ENCODE measurements around the gene C17orf113.
A peak's percentile ranks its signal among the peaks of the same experiment; 100 is the strongest.
"Not testable (repeated sequence)": the region's sequence is repeated elsewhere in the genome, so short reads cannot be mapped to it uniquely, and the experiment has no call there.

The C17orf113 gene

DNA sequence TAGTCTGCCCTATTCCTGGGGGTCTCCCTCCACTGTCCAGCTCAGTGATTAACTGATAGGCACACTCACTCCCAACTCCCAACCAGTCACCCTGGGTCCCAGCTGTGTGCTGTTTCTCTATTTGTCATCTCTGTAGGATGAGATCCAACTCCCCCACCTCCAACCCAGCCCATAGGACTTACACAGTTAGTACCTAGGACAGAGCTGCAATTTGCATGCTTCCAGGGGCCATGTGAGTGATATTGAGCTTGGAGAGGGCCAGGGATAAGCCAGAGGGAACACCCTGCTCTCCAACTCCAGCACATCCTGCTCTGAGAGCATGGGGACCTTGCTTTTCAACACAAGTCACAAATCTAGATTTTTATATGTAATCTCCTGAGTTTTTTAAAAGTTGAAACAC, 8.8 kb downstream of the C17orf113 start:
- DNase-seq, result no peak

DNA sequence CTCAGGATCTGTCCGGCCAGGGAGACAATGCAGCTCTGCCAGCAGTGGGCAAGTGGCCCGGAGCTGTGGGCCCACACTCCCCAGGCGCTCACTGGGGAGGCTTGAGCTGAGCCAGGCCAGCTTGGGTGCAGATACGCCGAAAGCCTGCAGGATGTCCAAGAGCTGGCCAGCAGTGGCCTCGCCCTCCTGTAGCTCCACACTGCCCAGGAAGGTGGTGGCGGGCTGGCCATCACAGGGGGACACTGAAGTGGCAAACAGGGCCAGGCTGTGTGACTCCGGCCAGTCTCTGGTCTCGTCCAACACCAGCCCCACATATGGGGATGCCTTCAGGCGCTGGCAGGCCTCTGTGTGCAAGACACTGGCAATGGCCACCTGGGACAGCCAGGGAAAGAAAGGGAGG, 9.6 kb downstream of the C17orf113 start:
- no peak for DNase-seq

DNA sequence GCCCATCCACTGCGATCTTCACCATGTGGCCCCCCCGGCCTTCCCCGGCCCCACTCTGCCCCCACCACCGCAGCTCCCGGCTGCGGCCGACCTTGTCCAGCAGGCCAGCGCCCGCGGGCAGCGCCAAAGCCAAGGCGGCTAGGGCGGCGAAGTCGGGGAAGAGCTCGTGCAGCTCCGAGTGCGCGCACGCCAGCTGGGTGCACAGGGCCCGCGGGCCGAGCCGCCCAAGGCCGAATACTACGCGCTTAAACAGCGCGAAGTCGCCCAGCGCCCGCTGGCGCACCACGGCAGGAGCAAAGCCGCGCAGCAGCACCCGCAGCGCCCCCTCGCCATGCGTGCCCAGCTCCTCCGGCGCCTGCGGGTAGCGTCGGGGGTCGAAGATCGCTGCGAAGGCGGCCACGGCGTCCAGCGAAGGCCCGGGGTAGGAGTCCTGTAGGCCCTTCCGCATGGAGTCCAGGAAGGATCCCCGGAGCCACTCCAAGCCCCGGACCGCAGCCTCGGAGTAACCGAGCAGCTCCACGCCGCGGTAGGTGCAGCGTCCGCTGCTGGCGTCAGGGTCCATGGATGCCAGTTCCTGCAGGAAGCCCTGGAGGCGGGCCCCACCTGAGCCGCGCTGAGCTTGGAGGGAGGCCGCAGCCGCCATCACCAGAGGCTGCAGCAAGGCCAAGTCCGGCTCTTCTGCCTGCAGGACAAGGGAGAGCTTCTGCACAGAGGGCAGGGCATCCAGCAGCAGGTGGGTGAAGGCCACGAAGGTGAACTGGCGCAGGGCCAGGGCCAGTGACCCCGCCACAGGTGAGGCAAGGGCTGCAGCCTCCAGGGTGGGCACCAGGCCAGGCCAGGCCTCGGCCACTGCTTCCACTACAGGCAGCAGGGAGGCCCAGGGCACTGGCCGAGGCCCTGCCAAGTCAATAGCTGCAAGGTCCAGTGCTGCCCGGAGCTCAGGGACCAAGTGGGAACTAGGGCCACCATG, 10.3 kb downstream of the C17orf113 start:
- no peak for DNase-seq

DNA sequence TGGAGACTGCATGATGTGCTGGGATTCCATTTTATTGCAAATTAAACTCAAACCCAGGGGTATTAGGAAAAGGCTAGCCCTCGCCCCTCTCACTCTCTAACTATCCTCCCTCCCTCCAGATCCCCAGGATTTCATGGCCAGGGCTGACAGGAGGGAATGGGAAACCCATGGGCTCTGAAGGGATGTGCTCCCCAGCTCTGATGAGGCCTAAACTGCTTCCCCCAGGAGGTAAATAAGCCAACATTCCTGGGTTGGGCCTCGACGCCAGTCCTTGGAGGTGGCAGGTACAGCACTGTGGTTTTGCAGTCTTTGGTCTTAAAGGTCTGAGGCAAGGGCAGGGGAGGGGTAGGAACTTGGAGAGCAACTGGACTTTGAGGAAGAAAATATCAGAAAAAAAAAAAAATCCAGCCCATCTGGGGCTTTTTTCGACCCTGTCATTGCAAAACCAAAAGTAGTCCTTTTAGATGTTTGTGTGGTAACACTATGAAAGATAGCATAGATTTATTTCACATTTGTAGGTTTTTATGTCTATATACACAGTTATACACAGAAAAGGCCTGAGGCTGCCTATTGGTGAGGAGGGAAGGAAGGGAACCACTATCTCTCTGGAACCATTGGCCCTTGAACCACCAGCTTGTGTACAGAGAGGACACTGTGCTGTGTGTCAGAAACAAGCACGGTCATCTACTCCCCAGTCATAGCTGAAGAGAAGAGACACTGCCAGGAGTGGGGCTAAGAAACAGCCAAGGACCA, 12.0 kb downstream of the C17orf113 start:
- no peak for DNase-seq

DNA sequence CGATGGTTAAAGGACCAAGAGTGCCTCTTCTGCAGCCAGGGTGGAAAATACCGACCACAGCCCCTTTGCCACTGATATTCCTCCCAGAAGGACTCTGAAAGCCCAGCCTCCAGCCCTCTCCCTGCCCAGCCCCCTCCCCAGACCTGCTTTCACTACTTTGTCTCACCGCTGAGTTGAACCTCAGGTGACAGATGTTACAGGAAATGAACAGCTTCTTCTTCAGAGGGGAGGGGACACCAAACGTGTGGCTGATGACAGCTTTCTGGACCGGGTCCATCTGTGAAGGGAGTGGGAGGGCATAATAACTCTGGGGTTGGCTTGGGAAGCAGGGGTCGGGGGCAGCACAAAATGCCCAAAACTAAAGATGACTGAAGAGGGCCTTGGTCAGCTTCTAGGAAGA, 16.3 kb downstream of the C17orf113 start:
- no peak for DNase-seq

DNA sequence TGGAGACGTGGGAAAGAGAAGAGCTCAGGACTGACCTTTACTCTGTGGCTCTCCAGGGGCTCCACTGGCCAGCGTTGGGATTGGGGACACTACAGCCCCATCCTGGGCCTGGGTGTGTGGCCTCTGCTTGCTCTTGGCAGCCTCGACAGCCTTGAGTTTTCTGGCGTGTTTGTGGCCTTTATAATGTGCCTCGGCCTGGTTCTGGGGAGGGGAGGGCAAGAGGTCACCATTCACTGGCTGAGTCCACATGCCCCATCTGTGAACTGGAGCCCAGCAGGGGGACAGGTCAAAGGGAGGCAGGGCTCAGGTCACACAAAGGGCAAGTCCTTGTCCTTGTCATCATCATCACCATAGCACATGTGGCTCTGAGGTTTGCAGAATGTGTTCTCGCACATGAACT, 18.8 kb downstream of the C17orf113 start:
- DNase-seq, result no peak

DNA sequence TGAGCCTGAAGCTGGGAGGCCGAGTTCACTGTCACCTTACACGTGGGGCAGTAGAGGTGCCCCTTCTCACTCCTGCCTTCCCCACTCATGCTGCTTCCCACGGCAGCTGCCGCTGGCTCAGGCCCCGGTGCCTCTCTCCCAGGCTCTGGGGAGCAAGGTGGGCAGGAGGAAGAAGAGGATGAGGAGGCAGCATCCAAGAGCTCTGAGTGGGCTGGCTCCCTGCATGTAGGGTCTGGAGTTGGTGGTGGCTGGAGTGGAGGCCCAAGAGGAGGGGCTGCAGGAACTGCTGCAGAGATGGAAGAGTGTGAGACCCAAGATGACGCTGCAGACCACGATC, 21.6 kb downstream of the C17orf113 start:
- DNase-seq, result no peak

DNA sequence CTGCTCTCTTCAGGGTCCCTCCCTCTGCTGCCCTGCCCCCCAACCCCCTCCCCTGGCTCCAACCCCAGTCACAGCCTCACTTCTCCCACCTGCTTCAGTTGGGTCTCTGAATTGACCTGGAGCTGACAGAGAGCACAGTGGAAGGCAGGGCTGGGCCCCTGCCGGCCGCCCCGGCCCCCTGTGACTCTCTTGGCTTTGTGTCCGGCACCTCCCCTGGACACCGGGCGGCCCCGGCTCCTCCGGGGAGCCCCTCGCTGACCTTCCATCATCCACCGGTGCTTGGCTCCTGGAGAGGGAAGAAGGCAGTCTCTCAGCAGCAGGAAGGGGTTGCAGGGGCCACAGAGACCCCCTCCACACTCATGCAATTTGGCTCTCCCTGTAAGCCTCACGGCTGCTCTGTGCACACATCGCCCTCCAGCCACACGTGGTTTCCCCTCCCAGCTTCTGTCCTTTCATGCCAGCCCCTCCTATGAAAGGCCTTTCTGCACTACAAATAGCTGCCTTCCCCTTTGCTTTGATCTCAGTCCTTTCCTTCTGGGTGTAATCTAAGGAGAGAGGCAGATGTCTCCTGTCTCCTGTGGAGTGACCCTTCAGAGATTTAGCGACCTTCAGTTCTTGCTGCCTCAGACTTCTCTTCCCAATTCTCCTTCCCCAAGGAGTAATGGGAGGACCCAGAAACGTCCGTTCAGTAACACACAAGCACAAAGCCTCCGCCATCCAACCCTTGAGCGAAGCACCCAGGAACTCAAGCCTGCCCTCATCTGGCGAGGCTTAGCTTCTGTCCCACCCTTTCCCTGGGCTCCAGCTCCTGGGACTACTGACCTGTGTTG, 22.2 kb downstream of the C17orf113 start:
- DNase-seq, result peak; percentile 13

DNA sequence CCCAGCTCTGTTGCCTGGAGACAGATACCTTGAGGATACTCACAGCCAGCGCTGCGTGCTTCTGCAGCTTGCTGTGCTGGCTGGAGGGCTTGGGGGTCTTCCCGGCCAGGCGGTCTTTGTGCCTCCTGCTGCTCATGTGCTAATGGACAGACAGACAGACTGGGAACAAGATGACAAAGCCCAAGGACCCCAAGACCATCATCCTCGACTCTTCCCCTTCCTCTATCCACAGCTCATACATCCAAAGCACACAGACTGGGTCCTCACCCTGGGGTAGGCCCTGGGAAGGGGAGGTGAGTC, 22.9 kb downstream of the C17orf113 start:
- no peak for DNase-seq

DNA sequence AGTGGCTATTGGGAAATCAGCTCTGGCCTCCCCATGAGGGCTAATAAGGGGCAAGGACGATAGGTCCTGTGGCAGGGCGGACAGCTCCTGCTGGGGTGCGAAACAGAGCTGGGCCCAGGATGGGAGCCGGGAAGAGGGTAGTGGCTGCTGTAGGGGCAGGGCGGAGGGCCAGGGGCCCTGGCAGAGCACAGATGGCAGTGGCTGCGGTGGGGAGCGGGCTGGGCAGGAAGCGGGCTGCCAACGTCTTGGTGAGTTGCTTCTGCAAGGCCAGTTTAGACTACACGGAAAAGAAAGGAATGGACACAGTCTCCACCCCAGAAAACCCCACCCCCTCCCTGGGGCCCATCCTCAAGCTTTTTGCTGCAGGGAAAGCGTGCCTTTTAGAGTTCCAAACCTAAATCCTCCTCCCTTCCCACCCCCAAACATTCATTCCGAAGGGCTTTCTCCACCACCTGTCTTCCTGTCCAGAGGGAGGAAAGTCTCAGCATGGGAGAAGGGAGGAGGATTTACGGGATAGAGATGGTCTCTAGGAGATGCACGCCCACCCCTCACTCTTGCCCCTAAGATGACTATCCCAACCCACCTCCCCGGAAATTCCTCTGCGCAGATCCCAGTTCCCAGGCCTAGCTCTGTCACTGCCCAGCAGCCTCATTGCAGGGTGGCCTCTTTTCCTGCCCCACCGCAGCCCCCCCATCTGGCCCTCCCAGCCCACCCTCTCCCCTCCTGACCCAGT, 23.4 kb downstream of the C17orf113 start:
- no peak for DNase-seq

DNA sequence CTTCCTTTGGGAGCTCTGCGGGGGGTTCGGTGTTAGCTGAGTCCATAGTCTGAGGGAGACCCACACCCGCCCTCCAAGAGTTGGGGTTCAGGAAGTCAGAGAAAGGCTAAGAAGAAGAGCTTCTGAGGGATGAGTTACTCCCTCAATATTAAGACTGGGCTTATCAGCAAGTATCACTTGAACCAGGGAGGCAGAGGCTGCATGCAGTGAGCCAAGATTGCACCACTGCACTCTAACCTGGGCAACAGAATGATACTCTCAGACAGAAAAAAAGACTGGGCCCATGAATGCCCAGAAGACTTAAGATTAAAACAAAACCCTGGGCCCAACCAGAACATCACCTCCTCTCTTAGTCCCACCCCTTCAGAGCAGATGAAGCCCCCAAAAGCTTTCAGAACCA, 24.5 kb downstream of the C17orf113 start:
- no peak for DNase-seq

DNA sequence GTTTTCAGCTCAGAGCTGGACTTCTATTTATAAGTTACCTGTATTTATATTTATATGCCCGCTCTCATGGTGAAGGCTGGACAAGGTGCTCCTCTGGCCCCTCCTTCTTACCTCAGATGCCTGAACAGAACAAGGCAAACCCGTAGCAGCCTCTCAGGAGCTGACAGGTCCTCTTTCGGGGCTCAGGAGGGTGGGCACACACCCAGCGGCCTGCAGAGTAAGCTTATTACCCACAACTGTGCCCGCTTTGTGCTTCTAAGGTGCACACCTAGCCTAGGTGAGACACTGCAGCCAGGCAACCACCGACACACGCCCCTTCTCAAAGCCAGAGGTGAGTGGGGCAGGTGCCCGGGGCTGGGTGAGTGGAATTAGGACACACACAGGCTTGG, 25.2 kb downstream of the C17orf113 start:
- DNase-seq, result no peak

DNA sequence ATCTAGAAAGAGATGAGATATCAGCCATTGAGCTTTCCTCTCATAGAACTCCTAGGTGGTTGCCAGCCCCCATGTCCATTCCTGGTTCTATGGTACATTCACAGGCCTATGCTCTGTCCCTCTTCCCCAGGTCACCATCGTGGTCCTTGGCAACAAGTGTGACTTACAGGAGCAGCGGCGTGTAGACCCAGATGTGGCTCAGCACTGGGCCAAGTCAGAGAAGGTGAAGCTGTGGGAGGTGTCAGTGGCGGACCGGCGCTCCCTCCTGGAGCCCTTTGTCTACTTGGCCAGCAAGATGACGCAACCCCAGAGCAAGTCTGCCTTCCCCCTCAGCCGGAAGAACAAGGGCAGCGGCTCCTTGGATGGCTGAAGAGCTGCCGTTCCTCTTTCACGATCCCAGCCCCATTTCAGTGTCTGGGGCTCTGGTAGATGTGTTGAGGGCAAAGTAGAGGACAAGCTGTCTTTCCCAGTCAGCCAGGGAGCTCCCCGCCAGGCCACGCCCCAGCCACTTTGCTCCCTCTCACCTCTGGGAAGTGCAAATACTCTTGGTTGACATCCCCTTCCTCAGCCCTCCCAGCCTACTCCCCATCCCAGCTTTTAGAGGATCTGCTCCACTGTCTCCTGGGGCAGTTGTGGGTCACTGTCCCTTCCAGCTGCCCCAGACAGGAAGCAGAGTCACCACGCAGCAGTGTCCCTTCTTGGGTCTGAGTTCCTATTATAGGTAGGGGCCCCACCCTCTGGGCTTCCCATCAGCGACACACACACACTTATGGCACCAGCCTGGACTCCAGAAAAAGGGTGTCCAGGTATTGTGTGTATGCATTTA, 26.7 kb downstream of the C17orf113 start:
- DNase-seq, result no peak

DNA sequence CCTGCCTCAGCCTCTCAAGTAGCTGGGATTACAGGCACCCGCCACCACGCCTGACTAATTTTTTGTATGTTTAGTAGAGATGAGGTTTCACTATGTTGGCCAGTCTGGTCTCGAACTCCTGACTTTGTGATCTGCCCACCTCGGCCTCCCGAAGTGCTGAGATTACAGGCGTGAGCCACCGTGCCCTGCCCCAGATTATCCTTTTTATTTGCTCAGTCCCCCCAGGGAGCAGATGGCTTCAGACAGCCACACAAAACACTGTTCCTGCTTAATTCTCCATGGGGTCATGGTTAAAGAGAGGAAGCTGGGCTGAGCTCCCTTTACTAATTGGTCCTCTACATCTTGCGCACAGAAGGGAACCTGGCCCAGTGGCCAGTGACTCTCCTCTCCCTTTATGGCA, 29.6 kb downstream of the C17orf113 start:
- DNase-seq, result not testable (repeated sequence)

DNA sequence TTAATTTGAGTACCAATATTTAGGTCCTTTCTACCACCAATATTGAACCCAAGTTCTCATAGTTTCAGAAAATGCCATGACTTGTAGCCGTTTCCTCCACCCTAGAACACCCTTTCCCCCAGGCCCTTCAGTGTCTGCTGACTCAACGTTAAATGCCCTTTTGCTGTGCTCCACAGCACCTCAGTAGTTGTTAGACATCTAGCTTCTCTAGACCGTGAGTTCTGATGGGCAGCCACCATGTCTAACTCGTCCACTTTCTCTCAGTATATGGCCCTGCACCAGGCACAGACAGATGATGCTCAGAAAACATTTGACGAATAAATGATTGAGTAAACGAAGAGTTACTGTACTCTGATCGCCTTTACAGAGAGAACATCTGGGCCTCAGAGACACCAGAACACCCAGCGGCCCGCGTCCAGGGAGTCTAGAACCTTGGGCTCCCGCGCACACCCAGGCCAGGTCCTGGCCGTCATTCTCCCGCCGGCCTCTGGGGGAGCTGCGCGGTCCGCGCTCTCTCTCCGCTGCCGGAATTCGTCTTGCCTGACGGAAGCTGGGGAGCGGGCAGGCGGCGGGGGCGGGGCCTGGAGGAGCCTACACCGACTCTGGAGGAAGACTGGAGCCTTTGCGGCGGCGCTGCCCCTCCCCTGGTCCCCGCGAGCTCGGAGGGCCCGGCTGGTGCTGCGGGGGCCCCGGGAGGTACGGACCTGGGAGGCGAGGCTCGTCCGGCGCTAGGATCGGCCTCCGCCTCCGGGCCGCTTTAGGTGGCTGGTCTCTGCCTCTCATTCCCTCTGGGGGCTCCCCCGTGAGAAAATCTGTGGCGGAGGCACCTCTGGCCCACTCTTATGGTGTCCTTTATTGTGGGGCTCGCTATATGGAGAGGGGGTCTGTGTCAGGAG, 30.6 kb downstream of the C17orf113 start, which contains the start of gene NKIRAS2:
Gene NKIRAS2 (plus strand): TSS at position 582 of the 896 bp plus-strand sequence. CDS start 1,488 bp downstream, outside the sequence.
- DNase-seq, result peak; percentile 89

DNA sequence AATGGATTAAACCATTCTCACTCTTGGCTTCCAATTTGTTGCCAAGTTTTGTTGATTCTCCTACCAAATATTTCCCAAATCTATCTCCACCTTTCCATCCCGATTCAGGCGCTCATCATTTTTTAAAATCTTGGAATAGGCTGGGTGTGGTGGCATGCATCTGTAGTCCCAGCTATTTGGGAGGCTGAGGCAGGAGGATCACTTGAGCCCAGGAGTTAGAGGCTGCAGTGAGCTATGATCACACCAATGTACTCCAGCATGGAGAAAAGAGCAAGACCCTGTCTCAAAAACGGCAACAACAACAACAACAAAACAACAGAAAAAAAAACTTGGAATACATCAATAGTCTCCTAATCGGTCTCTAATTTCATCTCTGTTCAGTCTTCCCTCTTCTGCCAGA, 31.4 kb downstream of the C17orf113 start:
- DNase-seq, result no peak

DNA sequence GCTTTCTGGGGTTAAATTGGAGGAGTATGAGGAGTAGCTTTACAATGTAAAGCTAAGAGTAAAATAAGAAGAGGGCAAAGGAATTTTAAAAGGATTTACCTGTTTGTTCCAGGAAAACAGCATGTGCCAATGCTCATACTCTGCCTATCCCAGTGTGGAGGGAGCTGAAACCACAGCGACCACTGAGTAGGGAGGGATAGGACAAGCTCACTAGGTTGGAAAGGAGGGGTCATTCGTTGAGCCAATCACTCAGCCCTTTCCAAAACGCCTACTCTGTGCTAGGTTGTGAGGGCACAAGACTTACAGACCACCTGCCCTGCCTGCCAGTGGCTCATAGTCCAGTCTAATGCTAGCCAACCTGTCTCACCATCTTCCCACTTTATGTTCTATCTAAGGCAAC, 32.1 kb downstream of the C17orf113 start:
- DNase-seq, result no peak

DNA sequence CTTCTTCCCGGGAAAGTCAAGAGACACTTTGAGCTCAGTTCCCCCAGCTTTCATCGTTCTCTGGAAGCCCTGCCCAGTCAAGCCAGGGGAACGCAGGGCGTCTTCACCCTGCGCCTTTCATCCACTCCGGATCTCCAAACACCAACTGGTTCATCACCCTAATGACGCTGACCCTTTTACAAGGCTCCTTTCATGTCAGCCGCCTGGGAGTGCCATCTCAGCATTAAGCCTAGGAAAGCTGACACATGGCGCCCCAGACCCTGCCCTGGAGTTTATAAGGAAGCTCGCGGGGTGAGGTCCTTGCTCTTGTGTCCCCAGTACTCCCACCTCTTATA, 32.6 kb downstream of the C17orf113 start:
- no peak for DNase-seq

DNA sequence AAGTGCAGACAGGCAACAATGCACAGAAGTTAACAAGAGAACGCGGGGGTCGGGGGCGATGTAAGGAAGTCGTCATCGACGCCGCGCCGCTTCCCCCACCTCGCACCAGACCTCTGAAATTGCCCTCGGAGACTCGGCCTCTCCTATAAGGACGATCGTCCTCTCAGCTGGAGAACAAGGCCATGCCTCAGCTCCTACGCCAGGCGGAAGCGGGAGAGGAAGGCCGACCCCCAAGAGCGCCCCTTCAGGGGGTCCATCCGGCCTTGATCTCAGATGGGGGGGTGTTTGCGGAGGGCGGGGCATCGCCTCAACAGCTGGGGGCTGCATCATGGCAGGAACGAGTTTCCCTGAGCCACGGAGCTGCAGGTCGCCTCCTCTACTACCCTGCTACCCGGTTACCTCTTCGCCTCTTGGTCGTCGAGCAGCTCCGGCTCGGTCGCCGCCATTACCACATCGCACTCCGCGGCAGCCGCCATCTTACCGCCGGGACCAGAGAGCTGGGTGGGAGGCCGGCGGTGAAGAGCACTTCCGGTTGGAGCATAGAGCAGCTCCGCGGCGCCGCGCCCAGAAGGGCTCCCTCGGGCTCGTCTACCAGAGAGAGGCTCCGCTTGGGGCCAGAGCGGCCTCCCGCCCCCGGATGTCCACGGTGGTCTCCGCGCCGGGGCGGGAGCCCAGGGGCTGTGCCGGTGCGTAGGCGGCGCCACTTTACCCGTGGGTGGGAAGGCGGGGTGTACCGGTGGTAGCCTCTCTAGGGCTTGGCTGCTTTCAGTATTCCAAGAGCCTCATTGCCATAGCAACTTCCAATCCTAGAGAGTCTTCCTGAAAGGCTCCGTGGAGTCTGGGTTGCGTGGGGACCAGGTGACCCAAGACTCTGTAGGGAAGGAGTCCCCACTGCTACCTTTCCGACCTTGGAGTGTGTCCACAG, 33.2 kb downstream of the C17orf113 start, which contains the start of gene DNAJC7:
Gene DNAJC7 (minus strand): TSS at position 499 of the 925 bp plus-strand sequence. CDS start 23 bp downstream, at position 476.
- DNase-seq, result peak; percentile 92
